Measurements from ENCODE around the gene TSTD1.
"Not testable (repeated sequence)": the region's sequence is repeated elsewhere in the genome, so short reads cannot be mapped to it uniquely, and the experiment has no call there.

TSTD1 gene

DNA sequence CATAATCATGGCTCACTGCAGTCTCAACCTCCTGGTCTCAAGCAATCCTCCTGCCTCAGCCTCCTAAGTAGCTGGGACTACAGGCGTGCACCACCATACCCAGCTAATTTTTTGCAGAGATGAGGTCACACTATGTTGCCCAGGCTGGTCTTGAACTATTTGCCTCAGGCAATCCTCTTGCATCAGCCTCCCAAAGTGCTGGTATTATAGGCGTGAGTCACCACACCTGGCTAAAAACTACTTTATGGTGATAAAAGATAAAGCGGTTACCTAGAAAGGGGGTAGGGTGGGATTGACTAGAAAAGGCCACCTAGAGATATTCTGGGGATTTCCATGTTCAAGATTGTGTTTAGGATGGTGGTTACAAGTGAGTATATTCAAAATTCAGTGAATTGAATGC lies 5.0 kb downstream of the TSTD1 start:
- DNase-seq: no peak

DNA sequence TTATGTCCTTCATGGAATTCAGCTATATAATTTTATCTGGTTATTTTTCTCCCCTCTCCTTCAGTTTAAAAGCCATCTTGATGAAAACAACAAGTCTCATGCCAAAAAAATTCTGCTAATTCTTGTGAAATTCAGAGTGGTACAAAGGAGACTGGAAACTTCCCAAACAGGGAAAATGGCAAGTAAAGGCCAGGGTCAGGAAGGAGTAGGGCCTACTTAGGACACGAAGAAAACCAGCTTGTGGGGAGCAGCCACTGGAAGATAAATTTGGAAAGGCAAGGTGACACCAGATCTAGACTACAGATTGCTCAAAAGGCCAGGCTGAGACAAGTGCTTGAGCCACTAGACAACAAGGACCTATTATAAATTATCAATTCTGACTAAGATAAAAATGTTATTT lies 6.4 kb downstream of the TSTD1 start:
- DNase-seq: no peak

DNA sequence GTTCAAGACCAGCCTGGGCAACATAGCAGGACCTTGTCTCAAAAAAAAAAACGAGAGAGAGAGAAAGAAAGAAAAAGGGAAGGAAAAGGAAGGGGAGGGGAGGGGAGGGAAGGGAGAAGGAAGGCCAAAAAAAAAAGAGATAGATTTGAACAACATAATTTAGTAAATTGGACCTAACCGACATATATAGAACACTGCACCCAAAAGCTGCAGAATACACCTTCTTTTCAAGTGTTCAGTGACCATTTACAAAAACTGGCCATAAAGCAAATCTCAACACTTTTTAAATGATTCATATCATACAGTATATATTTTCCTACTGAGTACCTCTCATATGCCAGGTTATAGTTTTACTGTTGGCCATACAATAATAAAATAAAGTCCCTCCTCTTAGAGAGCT lies 6.9 kb downstream of the TSTD1 start:
- no peak for DNase-seq

DNA sequence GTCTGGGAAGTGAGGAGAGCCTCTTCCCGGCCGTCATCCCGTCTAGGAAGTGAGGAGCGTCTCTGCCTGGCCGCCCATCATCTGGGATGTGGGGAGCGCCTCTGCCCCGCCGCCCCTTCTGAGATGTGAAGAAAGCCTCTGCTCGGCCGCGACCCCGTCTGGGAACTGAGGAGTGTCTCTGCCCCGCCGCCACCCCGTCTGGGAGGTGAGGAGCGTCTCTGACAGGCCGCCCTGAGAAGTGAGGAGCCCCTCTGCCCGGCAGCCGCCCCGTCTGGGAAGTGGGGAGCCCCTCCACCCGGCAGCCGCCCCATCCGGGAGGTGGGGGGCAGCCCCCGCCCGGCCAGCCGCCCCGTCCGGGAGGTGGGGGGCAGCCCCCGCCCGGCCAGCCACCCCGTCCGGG lies 9.3 kb downstream of the TSTD1 start:
- DNase-seq: not testable (repeated sequence)

DNA sequence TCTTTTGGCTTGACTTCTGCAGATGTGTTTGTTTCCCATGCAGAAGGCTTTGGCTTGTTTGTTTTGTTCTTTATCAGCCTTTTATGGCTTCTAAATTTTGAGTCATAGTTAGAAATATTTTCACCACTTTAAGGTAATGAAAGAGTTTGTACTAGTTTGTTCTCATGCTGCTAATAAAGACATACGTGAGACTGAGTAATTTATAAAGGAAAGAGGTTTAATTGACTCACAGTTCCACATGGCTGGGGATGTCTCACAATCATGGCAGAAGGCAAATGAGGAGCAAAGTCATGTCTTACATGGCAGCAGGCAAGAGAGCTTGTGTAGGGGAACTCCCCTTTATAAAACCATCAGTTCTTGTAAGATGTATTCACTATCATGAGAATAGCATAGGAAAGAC lies 11.8 kb downstream of the TSTD1 start:
- DNase-seq: not testable (repeated sequence)

DNA sequence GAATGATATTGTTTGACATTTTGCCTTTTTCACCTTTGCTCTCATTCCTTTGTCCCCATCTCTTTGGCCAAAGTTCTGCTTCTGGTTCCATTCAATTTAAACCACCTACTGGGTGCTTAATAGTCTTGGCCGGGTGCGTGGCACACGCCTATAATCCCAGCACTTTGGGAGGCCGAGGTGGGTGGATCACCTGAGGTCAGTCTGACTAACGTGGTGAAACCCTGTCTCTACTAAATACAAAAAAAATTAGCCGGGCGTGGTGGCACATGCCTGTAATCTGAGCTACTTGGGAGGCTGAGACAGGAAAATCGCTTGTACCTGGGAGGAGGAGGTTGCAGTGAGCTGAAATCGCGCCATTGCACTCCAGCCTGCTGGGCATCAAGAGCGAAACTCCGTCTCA lies 16.3 kb downstream of the TSTD1 start:
- not testable (repeated sequence) for DNase-seq

DNA sequence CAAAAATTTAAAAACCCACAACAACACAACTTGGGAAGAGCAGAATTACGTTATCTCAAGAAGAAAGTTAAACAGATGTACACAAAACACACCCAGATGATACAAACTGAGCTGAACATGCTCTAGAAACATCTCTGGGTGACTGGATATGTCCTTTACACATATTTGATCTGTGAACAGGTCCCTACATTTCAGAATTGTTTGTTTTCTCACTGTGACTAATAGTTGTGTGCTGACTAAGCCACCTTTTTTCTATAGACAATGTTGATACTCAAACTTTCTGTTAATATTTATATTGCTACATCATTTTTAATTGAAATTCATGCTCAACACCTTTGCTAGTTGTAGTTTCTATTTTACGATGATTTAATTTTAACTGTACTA lies 16.8 kb downstream of the TSTD1 start:
- no peak for DNase-seq

DNA sequence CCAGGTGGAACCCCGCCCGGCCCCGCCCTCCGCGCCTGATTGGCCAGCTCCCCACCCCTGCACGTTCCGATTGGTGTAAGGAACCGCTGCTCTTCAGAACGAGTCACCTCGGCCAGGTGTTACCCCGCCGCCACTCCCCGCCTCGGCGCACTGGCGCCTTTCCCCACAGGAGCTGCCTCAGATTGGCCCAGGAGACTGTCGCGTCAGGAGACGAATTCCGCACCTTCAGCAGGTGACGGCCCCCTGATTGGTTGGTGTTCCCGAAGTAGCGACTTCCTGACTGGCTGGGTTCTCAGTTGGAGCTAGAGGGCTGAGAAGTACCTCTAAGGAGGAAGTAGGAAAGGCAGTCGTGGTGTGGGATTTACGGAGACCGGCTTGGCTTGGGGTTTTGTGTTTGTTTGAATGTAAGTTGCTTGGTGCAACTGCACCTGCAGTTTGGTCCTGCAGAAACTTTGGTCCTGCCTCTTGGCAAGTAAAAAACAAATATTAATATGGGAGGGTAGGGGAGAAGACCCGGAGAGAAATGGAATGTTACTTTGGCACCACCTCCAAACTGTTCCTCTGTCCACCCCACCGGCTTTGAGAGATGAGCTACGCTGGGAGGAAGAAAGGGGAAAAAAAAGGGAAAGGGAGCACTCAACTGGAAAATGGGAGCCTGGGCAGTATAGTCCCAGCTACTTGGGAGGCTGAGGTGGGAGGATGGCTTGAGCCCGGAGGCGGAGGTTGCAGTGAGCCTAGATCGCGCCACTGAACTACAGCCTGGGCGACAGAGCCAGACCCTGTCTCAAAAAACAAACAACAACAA lies 17.4 kb downstream of the TSTD1 start:
- peak; percentile 88 for DNase-seq

DNA sequence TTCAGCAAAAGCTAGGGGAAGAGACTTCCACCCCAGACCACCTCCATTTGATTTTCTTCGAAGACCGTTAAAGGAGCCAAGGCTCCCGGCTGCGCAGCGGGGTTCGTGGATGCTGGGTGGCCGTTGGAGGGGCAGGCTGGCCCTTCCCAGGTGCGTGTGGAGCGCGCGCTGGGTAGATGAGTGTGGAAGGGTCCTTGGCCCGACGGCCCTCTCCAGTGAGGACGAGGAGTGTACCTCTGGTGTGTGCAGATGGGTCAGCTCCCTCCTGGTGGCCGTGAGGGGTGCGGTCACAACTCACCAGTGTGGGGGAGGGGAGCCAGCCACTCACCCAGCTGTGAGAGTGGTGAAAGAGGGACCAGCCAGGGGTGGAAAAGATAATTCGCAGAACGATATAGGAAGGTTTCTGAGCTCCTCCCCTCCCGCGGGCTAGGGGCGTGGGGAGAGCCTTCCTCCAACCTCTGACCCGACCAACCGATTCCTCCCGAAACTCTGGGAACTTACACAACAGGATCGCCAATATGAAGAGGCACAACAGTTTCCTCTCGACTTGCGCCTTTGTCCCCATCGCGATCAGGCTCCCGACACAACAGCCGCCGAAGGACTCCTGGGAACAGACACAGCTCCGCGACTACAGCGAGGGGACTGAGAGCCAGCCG lies 18.1 kb downstream of the TSTD1 start, which contains the start of gene F11R:
F11R (minus strand) TSS at position 644 of the 656 bp plus-strand sequence; CDS start at position 565, 79 bp downstream.
- DNase-seq: peak; percentile 32

DNA sequence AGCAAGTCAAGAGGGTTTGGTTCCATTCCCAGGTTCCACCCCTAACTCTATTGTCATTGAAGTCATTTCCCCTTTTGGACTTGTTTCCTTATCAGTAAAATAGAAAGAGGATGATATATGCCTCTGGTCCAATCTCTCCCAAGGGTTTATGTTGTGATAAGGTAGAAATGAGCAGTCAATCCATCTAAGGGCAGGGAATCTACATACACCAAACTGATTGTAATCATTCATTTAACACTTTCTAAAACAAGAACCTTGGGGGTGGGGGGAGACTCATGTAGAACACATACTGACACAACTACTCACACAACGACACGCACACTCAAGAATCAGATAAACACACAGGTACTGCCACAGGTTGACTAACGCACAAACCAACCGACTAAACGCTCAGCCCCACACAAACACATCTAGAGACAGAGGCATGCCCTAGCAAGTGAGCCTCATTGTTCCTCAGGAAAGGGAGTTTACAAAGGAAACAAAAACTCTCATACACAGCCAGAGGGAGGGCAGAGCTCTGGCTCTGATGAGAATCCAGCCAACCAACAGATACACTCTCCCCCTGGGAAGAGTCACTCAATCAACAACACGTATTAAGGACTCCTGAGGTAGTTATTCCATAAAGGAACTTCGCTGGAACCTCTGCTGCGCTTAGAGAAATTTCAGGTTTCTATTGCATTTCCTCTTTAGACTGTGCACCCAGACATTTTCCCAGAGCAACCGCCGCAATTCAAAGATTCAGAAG lies 18.8 kb downstream of the TSTD1 start:
- DNase-seq: no peak

DNA sequence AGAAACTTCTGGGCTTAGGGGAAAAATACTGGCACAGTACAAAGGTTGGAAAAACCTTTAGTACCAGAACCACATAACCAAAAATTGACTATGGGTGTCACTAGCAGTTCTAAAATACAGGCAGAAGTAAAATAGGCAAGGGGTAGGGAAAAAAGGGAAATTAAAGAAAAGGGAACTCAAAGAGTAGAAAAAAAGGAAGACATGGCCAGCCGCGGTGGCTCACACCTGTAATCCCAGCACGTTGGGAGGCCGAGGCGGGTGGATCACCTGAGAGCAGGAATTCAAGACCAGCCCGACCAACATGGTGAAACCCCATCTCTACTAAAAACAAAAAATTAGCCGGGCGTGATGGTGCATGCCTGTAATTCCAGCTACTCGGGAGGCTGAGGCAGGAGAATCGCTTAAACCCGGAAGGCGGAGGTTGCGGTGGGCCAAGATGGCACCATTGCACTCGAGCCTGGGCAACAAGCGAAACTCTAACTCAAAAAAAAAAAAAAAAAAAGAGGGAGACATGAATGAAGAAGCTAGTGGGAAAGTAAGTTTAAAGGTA lies 19.6 kb downstream of the TSTD1 start:
- DNase-seq: not testable (repeated sequence)

DNA sequence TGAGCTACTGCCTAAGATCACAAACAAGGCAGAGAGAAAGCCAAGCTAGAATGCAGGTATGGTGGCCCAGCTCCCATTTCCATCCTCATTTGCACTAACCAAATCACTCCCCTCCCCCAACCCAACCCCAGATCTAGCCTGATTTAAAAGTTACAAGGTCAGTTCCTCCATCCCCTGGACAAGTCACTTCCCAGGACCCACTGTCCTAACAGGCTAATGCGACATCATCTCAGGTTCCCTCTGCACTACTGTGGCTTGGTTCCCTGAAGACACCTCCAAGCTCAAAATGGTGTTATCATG lies 20.2 kb downstream of the TSTD1 start:
- no peak for DNase-seq

DNA sequence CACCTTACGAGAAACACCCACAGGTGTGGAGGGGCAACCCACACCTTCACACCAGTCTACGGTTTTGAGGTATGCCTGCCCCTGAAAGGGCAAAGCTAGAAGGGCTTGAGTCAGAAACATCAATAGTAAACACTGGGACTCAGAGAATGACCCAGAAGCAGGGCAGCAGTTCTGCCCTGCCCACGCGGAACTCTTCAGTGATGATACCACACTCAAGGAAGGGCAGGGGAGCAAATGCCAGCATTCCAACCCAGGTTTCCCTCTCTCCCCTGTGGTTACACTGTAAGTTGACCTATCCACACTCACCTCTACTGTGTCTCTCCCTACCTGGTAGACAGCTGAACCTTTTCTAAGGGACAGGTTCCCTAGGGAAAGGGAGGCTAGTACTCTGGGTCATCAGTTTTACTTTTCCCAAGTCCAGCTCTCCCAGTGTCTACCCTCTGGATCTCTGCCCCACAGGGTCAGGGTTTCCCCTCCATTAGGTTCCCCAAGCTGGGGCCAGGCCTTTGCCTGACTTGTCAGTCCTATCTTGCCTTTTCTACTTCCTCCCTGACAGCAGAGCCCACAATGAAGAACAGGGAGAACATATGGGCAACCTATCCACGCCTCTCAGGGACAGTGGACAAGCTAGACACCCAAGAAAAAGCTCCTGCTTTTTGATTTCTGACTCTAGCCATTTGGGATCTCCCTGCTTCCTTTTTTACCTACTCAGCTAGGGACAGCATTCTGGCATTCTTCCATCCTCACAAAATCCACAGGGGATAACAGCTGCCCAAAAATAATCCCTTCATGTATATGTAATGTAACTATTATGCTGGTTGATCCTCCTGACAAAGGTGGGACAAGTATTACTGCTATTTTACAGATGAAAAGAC lies 20.8 kb downstream of the TSTD1 start:
- no peak for DNase-seq

DNA sequence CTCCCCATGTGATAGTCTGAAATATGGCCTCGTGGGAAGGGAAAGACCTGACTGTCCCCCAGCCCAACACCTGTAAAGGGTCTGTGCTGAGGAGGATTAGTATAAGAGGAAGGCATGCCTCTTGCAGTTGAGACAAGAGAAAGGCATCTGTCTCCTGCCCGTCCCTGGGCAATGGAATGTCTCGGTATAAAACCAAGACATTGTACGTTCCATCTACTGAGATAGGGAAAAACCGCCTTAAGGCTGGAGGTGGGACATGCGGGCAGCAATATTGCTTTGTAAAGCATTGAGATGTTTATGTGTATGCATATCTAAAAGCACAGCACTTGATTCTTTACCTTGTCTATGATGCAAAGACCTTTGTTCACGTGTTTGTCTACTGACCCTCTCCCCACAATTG lies 21.6 kb downstream of the TSTD1 start:
- DNase-seq: not testable (repeated sequence)

DNA sequence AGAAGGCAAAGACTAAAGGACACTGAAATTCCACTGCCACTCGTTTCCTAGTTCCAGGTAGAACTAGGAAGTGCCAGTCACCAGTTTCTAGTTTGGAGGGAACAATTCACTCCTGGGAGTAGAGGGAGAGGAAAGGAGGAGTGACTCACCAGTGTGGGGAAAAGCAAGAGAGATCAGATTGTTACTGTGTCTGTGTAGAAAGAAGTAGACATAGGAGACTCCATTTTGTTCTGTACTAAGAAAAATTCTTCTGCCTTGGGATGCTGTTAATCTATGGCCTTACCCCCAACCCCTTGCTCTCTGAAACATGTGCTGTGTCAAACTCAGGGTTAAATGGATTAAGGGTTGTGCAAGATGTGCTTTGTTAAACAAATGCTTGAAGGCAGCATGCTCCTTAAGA lies 22.1 kb downstream of the TSTD1 start:
- DNase-seq: not testable (repeated sequence)

DNA sequence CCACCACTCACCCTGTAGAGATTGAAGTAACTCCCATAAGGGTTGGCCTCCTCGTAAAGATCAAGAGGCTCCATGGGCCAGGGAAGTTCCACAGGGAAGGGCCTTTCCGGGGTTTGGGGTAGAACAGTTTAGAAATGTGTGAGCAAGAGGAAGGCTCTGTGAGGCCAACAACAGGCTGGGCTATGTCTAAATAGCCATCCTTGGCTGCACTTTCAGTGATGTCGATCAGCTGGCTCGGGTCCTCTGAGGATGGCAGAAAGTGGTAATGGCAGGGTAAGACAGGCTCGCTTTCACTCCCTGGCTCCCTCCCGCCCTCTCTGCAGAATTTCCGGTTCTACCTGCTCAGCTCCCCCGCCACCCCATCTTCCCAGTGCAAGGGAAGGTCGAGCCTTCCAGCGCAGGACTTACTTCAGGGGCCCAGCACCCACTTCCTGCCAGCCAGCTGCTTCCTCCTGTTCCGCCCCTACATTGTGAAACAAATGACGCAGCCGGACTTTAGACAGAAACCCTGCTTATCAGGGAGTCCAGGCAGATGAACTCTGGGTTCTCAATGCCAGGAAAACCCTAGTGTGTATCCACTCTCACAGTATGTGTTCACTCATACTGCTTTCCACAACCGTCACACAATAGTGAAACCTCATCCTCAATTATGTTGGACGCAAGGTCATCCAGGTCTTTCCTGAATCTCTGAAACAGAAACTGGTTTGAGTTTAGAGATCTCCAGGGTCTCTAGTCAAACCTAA lies 25.1 kb downstream of the TSTD1 start:
- peak; percentile 42 for DNase-seq

DNA sequence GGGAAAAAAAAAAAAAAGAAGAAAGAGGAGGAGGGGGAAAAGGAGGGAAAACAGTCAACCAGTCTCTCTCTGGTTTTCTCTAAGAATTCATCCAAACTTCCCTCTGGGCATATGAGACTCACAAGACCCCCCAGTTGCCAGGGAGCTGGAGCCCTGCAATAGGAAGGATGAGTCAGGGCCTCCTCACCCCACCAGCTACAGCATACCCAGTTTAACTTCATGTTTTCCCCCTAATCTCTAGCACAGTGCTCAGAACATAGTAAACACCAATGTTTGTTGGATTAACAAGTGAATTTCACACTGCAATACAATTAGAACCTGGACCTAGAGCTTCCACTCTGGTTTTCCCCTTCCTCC lies 25.7 kb downstream of the TSTD1 start:
- no peak for DNase-seq

DNA sequence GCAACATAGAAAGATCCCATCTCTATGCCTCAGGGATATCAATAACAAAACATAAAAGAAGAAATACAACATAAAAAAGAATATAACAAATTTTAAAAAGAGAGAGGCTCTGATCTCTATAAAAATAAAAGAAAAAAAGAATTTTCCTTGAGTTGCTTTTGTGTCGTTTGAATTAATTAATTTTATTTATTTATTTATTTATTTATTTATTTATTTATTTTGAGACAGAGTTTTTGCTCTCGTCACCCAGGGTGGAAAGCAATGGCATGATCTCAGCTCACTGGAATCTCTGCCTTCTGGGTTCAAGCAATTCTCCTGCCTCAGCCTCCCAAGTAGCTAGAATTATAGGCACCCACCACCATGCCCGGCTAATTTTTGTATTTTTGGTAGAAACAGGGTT lies 26.3 kb downstream of the TSTD1 start:
- no peak for DNase-seq

DNA sequence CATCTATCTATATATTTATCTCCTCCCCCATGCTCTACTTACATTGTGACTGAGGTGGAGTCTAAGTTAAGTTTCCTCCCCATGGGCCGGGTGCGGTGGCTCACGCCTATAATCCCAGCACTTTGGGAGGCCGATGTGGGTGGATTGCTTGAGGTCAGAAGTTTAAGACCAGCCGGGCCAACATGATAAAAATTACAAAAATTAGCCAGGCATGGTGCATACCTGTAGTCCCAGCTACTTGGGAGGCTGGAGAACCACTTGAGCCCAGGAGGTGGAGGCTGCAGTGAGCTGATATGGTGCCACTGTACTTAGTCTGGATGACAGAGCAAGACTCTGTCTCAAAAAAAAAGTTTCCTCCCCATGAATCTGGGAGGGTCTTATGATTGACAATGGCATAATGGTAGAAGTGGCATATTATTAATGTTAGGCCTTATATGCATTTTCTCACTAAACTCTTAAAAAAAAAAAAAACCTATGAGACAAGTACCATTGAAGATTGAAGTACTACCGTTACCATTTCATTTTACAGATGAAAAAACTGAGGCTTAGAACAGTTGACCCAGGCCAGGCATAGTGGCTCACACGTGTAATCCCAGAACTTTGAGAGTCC lies 29.1 kb downstream of the TSTD1 start:
- DNase-seq: no peak

DNA sequence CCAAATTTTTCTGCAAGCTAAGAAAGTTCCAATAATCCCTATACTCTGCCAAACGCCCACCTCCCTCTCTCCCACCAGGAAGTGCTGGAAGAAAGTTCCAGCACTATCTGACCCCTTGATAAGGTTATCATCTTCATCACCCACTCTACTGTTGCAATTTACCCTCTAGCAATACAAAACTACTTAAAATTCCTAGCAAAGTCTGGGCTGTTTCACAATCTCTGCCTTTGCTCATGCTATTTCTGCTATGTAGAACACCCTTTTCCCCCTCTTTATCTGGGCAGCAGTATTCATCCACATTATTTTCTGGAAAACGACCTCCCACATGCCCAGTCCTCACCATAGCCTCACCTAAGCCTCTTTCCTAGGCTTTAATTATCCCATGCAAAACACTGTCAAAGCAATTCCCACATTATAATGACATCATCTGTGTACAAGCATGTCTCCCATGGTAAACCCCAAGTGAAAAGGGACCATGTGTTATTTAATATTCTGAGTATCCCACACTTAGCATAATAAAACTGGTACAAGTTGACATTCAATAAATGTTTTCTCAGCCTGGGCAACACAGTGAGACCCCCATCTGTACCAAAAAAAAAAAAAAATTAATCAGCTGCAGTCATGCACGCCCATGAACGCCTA lies 29.8 kb downstream of the TSTD1 start:
- no peak for DNase-seq

DNA sequence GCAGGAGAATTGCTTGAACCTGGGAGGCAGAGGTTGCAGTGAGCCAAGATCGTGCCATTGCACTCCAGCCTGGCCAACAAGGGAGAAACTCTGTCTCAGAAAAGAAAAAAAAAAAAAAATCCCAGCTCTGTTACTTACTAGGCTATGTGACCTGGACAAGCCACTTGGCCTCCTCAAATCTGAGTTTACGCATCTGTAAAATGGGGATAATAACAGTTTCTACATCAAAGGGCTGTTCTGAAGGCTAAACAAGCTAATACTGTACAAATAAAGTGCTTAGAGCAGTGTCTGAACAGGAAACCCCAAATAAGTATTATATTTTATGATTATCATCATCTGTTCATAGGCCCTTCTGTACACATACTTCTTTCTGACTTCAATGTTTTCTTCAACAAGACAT lies 31.4 kb downstream of the TSTD1 start:
- no peak for DNase-seq
